ENCODE measurements around the gene CACNA1C.
A peak's percentile ranks its signal among the peaks of the same experiment; 100 is the strongest.

CACNA1C gene

DNA sequence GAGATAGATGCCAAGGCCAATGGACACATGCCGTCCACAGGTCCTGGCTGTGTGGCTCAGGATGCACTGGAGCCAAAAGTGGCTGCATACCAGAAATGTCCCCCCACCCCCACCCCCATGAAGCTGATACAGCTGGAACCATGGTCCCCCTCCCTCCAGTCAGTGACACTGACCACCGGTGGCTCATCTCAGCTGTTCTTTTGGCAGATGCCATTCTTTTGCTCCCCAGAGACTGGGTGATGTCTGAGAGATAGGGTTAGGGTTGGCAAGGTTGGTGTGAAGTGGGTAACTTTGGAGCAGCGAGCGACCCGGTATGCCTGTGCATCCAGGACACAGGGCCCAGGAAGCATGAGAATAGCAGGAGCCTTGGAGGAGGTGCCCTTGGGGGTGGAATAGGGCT lies 285.6 kb downstream of the CACNA1C start:
- H3K4me2 ChIP-seq (ENCODE audit: low read length), result no peak overlapping the region
- H3K9ac ChIP-seq (ENCODE audit: low read depth, low read length), result no peak overlapping the region
- H3K36me3 ChIP-seq (ENCODE audit: insufficient read depth, low read length), result no peaks in the 10 kb centered on the region
- no peak overlapping the region for H3K4me3 ChIP-seq (ENCODE audit: low read length)
- H3K4me1 ChIP-seq (ENCODE audit: control insufficient read depth, insufficient read depth, low read length), result peaks cover 72% of the 10 kb centered on the region
- H3K27me3 ChIP-seq (ENCODE audit: control insufficient read depth, insufficient read depth, low read length), result peaks cover 3% of the 10 kb centered on the region
- H3K9me3 ChIP-seq (replicated peaks; ENCODE audit: low read length), result no peaks in the 10 kb centered on the region

DNA sequence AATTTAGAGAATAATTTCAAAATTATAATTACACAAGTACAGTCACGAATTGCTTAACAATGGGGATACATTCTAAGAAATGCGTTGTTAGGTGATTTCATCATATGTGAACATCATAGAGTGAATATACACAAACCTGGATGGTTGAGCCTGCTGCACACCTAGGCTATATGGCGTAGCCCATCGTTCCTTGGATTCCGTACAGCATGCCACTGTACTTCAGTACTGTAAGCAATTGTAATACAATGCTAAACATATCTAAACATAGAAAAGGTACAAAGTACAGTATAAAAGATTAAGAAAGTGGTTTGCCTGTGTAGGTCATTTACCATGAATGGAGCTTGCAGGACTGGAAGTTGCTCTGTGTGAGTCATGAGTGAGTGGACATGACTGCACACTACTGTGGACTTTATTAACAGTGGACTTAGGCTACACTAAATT lies 286.2 kb downstream of the CACNA1C start:
- H3K36me3 ChIP-seq (ENCODE audit: insufficient read depth, low read length), result no peaks in the 10 kb centered on the region
- peaks cover 5% of the 10 kb centered on the region for H3K27me3 ChIP-seq (ENCODE audit: control insufficient read depth, insufficient read depth, low read length)
- H3K4me1 ChIP-seq (ENCODE audit: control insufficient read depth, insufficient read depth, low read length), result peaks cover 66% of the 10 kb centered on the region
- peak overlapping the region; percentile 53 for H3K4me2 ChIP-seq (ENCODE audit: low read length)
- no peak overlapping the region for H3K9ac ChIP-seq (ENCODE audit: low read depth, low read length)
- H3K9me3 ChIP-seq (replicated peaks; ENCODE audit: low read length), result no peaks in the 10 kb centered on the region
- no peak overlapping the region for H3K4me3 ChIP-seq (ENCODE audit: low read length)

DNA sequence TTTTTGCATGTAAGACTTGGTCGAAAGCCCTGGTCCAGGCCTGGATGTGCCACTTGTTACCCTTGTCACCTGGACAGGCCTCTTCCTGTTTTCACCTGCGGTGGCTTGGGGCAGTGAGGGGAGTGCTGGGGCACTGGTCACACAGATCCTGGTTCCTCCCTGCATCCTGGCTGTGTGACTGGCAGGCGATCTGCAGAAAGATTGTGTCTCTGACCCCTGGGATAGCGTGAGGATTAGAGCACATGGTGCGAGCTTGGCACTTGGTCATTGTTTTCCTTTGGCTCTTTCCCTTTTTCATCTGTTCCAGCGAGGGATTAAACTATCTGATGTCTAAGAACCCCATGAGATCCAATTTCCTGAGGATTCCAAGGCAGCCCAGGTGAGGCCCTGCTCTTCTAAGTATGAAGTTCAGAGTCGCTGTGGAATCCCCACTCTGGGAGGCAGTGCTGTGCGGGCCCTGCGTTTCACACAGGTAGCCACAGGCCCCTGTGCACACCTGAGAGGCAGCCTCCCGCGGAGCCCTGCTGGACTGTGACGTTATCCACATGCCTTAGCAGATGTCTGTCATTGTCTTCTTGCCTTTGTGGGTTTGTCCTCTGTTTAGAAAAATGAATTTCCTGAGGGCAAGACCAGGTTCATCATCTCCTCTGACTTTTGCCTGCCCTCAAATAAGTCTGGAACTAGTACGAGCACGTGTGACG lies 288.4 kb downstream of the CACNA1C start:
- Histone ChIP-seq H3K4me2 (ENCODE audit: low read length) (peak overlapping the region; percentile 11), H3K4me1 (ENCODE audit: control insufficient read depth, insufficient read depth, low read length) (peaks cover 49% of the 10 kb centered on the region), H3K9ac (ENCODE audit: low read depth, low read length) (peak overlapping the region; percentile 34), H3K9me3 (replicated peaks; ENCODE audit: low read length) (no peaks in the 10 kb centered on the region), H3K36me3 (ENCODE audit: insufficient read depth, low read length) (no peaks in the 10 kb centered on the region), H3K27me3 (ENCODE audit: control insufficient read depth, insufficient read depth, low read length) (peaks cover 13% of the 10 kb centered on the region), H3K4me3 (ENCODE audit: low read length) (no peak overlapping the region)

DNA sequence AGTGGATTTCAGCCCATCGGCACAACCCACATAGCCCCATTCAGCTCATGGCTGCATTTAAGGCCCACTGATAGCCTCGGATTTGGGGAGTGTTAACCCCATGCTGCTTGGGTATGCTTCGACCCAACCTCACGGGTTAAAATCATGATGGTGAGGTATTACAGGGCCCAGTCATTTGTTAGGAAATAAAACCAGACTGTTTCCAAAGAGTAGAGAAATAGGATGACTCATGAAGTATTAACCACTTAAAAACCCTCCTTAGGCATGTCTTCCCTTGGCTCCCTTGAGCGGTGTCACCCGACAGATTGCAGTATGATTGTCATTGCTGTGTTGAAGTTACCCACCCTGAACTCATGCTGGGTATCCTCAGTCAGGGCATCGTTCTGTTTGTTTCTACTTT lies 289.1 kb downstream of the CACNA1C start:
- Histone ChIP-seq H3K4me2 (ENCODE audit: low read length) (peak overlapping the region; percentile 11), H3K9ac (ENCODE audit: low read depth, low read length) (peak overlapping the region; percentile 34), H3K27me3 (ENCODE audit: control insufficient read depth, insufficient read depth, low read length) (peaks cover 14% of the 10 kb centered on the region), H3K36me3 (ENCODE audit: insufficient read depth, low read length) (no peaks in the 10 kb centered on the region), H3K4me1 (ENCODE audit: control insufficient read depth, insufficient read depth, low read length) (peaks cover 44% of the 10 kb centered on the region), H3K4me3 (ENCODE audit: low read length) (no peak overlapping the region), H3K9me3 (replicated peaks; ENCODE audit: low read length) (no peaks in the 10 kb centered on the region)

- H3K4me2 ChIP-seq (ENCODE audit: low read length), result no peak overlapping the region
- H3K4me3 ChIP-seq (ENCODE audit: low read length), result no peak overlapping the region
- peaks cover 18% of the 10 kb centered on the region for H3K27me3 ChIP-seq (ENCODE audit: control insufficient read depth, insufficient read depth, low read length)
- H3K9me3 ChIP-seq (replicated peaks; ENCODE audit: low read length), result no peaks in the 10 kb centered on the region
- H3K9ac ChIP-seq (ENCODE audit: low read depth, low read length), result no peak overlapping the region
- H3K4me1 ChIP-seq (ENCODE audit: control insufficient read depth, insufficient read depth, low read length), result peaks cover 26% of the 10 kb centered on the region
- H3K36me3 ChIP-seq (ENCODE audit: insufficient read depth, low read length), result no peaks in the 10 kb centered on the region
Measured at GRCh38 chr12:2343681-2344080, 290.9 kb downstream of the CACNA1C start.

GRCh38 chr12:2344476-2344875 lies 291.7 kb downstream of the CACNA1C start:
- Histone ChIP-seq H3K27me3 (ENCODE audit: control insufficient read depth, insufficient read depth, low read length) (peaks cover 24% of the 10 kb centered on the region), H3K36me3 (ENCODE audit: insufficient read depth, low read length) (no peaks in the 10 kb centered on the region), H3K4me1 (ENCODE audit: control insufficient read depth, insufficient read depth, low read length) (peaks cover 19% of the 10 kb centered on the region), H3K9me3 (replicated peaks; ENCODE audit: low read length) (no peaks in the 10 kb centered on the region), H3K4me3 (ENCODE audit: low read length) (no peak overlapping the region), H3K4me2 (ENCODE audit: low read length) (no peak overlapping the region), H3K9ac (ENCODE audit: low read depth, low read length) (no peak overlapping the region)

DNA sequence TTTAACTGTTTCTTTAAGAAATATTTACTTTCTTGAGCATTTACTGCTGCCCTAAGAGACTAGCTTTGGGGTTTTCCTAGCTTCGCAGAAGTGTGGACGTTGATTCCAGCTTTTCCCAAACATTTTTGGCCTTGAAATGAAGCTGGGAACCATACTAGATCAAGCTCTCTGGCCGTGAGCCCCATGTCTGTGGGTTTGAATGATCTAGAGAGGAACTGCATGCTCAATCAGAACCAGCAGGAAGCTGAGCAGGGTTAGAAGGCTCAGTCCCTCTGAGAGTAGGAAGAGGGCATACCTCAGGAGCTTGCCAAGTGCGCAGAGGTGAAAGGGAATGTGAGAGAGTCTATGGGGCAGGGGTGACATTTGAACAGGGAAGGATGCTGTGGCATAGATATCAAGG lies 292.1 kb downstream of the CACNA1C start:
- Histone ChIP-seq H3K4me1 (ENCODE audit: control insufficient read depth, insufficient read depth, low read length) (peaks cover 15% of the 10 kb centered on the region), H3K4me3 (ENCODE audit: low read length) (no peak overlapping the region), H3K27me3 (ENCODE audit: control insufficient read depth, insufficient read depth, low read length) (peaks cover 26% of the 10 kb centered on the region), H3K4me2 (ENCODE audit: low read length) (no peak overlapping the region), H3K9me3 (replicated peaks; ENCODE audit: low read length) (no peaks in the 10 kb centered on the region), H3K36me3 (ENCODE audit: insufficient read depth, low read length) (no peaks in the 10 kb centered on the region), H3K9ac (ENCODE audit: low read depth, low read length) (no peak overlapping the region)

GRCh38 chr12:2345902-2346301 lies 293.1 kb downstream of the CACNA1C start:
- no peak overlapping the region for H3K4me2 ChIP-seq (ENCODE audit: low read length)
- H3K36me3 ChIP-seq (ENCODE audit: insufficient read depth, low read length), result no peaks in the 10 kb centered on the region
- no peak overlapping the region for H3K9ac ChIP-seq (ENCODE audit: low read depth, low read length)
- no peak overlapping the region for H3K4me3 ChIP-seq (ENCODE audit: low read length)
- H3K9me3 ChIP-seq (replicated peaks; ENCODE audit: low read length), result no peaks in the 10 kb centered on the region
- H3K4me1 ChIP-seq (ENCODE audit: control insufficient read depth, insufficient read depth, low read length), result peaks cover 13% of the 10 kb centered on the region
- peaks cover 26% of the 10 kb centered on the region for H3K27me3 ChIP-seq (ENCODE audit: control insufficient read depth, insufficient read depth, low read length)

GRCh38 chr12:2346416-2346815 lies 293.6 kb downstream of the CACNA1C start:
- H3K4me1 ChIP-seq (ENCODE audit: control insufficient read depth, insufficient read depth, low read length), result peaks cover 8% of the 10 kb centered on the region
- H3K9me3 ChIP-seq (replicated peaks; ENCODE audit: low read length), result no peaks in the 10 kb centered on the region
- H3K36me3 ChIP-seq (ENCODE audit: insufficient read depth, low read length), result no peaks in the 10 kb centered on the region
- no peak overlapping the region for H3K4me3 ChIP-seq (ENCODE audit: low read length)
- peaks cover 26% of the 10 kb centered on the region for H3K27me3 ChIP-seq (ENCODE audit: control insufficient read depth, insufficient read depth, low read length)
- no peak overlapping the region for H3K4me2 ChIP-seq (ENCODE audit: low read length)
- no peak overlapping the region for H3K9ac ChIP-seq (ENCODE audit: low read depth, low read length)

GRCh38 chr12:2347137-2347843 lies 294.5 kb downstream of the CACNA1C start:
- Histone ChIP-seq H3K4me3 (ENCODE audit: low read length) (no peak overlapping the region), H3K9ac (ENCODE audit: low read depth, low read length) (no peak overlapping the region), H3K4me2 (ENCODE audit: low read length) (no peak overlapping the region), H3K9me3 (replicated peaks; ENCODE audit: low read length) (no peaks in the 10 kb centered on the region), H3K36me3 (ENCODE audit: insufficient read depth, low read length) (no peaks in the 10 kb centered on the region), H3K27me3 (ENCODE audit: control insufficient read depth, insufficient read depth, low read length) (peaks cover 31% of the 10 kb centered on the region), H3K4me1 (ENCODE audit: control insufficient read depth, insufficient read depth, low read length) (peaks cover under 1% of the 10 kb centered on the region)

DNA sequence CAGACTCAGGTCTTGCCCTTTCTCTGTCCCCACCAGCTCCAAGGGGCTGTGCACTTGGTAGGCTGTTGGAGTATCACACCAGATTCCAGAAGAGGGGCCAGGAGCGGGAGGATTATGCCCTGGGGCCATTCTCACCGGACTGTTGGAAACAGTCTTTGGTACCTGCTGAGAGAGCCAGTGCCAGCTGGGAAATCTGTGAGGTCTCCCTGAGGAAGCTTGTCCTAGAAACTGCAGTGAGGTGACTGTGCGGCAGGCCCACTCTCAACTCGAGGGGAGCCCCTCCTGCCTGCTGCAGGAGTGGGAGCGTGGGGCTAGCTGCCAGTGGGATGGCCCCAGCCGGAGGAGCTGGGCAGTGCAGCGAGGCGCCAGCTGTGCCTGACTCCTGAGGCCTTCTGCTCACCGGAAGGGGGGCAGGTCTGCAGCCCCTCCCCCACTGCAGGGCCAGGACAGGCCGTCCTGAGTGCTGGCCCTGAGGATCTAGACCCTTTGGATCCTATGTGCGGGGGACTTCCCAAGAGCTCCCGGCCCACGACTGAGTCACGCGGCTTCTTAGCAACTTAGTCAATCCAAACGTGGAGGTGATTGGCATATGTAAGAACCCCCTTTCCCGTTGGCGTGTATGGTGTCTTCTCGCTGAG lies 295.2 kb downstream of the CACNA1C start:
- no peaks in the 10 kb centered on the region for H3K36me3 ChIP-seq (ENCODE audit: insufficient read depth, low read length)
- H3K4me3 ChIP-seq (ENCODE audit: low read length), result no peak overlapping the region
- H3K9me3 ChIP-seq (replicated peaks; ENCODE audit: low read length), result no peaks in the 10 kb centered on the region
- H3K4me2 ChIP-seq (ENCODE audit: low read length), result no peak overlapping the region
- H3K9ac ChIP-seq (ENCODE audit: low read depth, low read length), result no peak overlapping the region
- no peaks in the 10 kb centered on the region for H3K4me1 ChIP-seq (ENCODE audit: control insufficient read depth, insufficient read depth, low read length)
- peaks cover 33% of the 10 kb centered on the region for H3K27me3 ChIP-seq (ENCODE audit: control insufficient read depth, insufficient read depth, low read length)

Measured in skeletal muscle satellite cell (primary cell).